Adrenal gland (tissue), 12 donors: Measurements from ENCODE around the gene LPAR3. TPM values are rescaled to one million over a fixed set of nuclear protein-coding genes. Genes with fewer than 3 reads are reported as not detected.

ENCODE experiments used
- DNase-seq, 7 donors: peaks; one replicate each; pipeline ENCODE4 v3.0.0-alpha.2; 2019 to 2020
- H3K27ac ChIP-seq, 5 donors: fragments of 200-600 bp; sonication (generic) in 4 of 5; 1 replicate in 3 of 5; 2 replicates in 2 of 5; pipeline versions ENCODE4 v1.5.1 to v1.8.0; 2016 to 2020; ENCODE audit warnings: mild to moderate bottlenecking in 1 of 5
- H3K27me3 ChIP-seq: fragments of 200-600 bp; 2 replicates; pipeline ENCODE4 v1.8.0; 2021
- H3K36me3 ChIP-seq, 2 donors: fragments of 200-600 bp; replicated peaks in 1 of 2; 1 replicate in 1 of 2; 2 replicates in 1 of 2; pipeline versions ENCODE4 v1.5.1 to v1.8.0; 2018 to 2022
- H3K4me1 ChIP-seq, 2 donors: fragments of 200-600 bp; replicated peaks in 1 of 2; 1 replicate in 1 of 2; 2 replicates in 1 of 2; pipeline versions ENCODE4 v1.5.1 to v1.8.0; 2018 to 2021
- H3K4me3 ChIP-seq, 4 donors: fragments of 200-600 bp; sonication (generic) in 3 of 4; one replicate each; pipeline ENCODE4 v1.5.1; 2016 to 2018
- H3K9me3 ChIP-seq, 3 donors: fragments of 200-600 bp; sonication (generic) in 1 of 3; replicated peaks in 1 of 3; 1 replicate in 2 of 3; 2 replicates in 1 of 3; pipeline versions ENCODE4 v1.5.1 to v1.8.0; 2016 to 2021
- CTCF ChIP-seq, 6 experiments: fragments of 450-650 bp in 4 of 6; fragments of 200-600 bp in 2 of 6; sonication (generic) in 1 of 6; IDR thresholded peaks; 1 replicate in 5 of 6; 2 replicates in 1 of 6; pipeline versions ENCODE4 v1.5.1 to v1.8.0; 2016 to 2021; ENCODE audit warnings: antibody characterized with exemption in 6 of 6, mild to moderate bottlenecking in 2 of 6, moderate library complexity in 1 of 6
- POLR2A ChIP-seq, 2 donors: fragments of 450-650 bp; IDR thresholded peaks; one replicate each; pipeline ENCODE4 v1.6.1; 2017; ENCODE audit warnings: antibody characterized with exemption in 2 of 2, mild to moderate bottlenecking in 2 of 2, moderate library complexity in 1 of 2
- WGBS, 4 donors: extraction: QIAGEN DNeasy Blood & Tissue Kit in 2 of 4; methylation state at CpG; one replicate each; pipeline versions ENCODE4 v1.1.5 to v1.1.7; 2013 to 2017; 5-methylcytosine and 5-hydroxymethylcytosine counted together
- intact Hi-C, 2 donors: fragments of 100-400 bp; cut with DNase I; formaldehyde crosslinking; loops; one replicate each; pipeline versions ENCODE4 v1.14.1 to v1.15.0; 2022 to 2023
- polyA plus RNA-seq, 3 donors: library from polyadenylated mRNA; stranded (reverse); fragments of 200-250 nt in 2 of 3; fragments of 350-450 nt in 1 of 3; fragmentation: Illumina TruSeq in 1 of 3; extraction: RNeasy Lipid Tissue Mini Kit (QIAGEN cat#74804) in 1 of 3; gene quantifications; one replicate each; pipeline ENCODE4 v1.2.3, GENCODE V29; 2013 to 2014
- total RNA-seq, 9 donors: library from RNA; depleted of rRNA in 4 of 9; stranded (reverse); fragments of >200 nt in 4 of 9; fragments of 120-200 nt in 1 of 9; fragmentation: NEBNext Ultra II Directional in 1 of 9; extraction: Animal tissue kit (Norgen Biotek cat#: 25700) in 1 of 9; gene quantifications; one replicate each; pipeline versions ENCODE4 v1.1.0 to v1.2.4, GENCODE V29; 2013 to 2023
- donor health status: healthy with polysubstance abuse.
- donor health status: Bipolar disorder and iron deficiency.
- donor health status: DM: yes; HTN: yes; CAD: no.
- donor health status: DM: no; HTN: no; CAD: no.
- donor health status: DM: no; HTN: no; CAD: no.
- donor health status: DM: yes; HTN: yes; CAD: no.

The LPAR3 gene
- total and polyA plus RNA-seq, 12 donors, result 0.06 to 7.1 (median 1.8) TPM

DNA sequence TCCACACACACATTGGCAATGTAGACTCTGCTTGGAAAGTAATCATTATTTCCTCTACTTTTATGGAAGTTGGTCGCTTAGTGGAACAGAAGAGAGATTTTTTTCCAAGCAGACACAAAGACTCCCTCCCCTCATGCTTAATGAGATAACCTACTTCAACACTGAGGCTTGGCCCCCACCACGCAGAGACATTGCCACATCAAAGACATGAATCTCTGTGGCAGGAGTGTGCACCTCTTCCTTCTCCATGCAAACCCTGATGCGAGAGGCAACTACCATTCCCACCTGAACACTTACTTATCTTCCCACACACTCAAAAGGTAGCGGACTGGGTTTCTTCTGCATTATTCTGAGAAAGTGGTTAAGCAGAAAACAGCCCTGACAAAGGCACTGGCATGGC lies 37.3 kb upstream of the LPAR3 start:
- 88 to 100% (median 93%) methylated on average over 4 of the region's 4 CpGs for WGBS, 4 donors
- H3K36me3 ChIP-seq, result no peaks in the 10 kb centered on the region
- H3K27ac ChIP-seq, result no peak overlapping the region
- no peak for DNase-seq
- no peaks in the 10 kb centered on the region for H3K27me3 ChIP-seq
- H3K4me3 ChIP-seq, result no peak overlapping the region
- TF ChIP-seq POLR2A (IDR thresholded peaks at IDR 0.05) (no peak), CTCF (IDR thresholded peaks at IDR 0.05) (no peak)
- no peaks in the 10 kb centered on the region for H3K9me3 ChIP-seq
- intact Hi-C loops, result loop anchor here (5.0 to 10.0 kb wide), 2 partner anchors 158 to 176 kb away; no protein-coding TSS in a partner anchor
- H3K4me1 ChIP-seq, result no peaks in the 10 kb centered on the region

- Histone ChIP-seq H3K27me3 (no peaks in the 10 kb centered on the region), H3K36me3 (no peaks in the 10 kb centered on the region), H3K4me3 (no peak overlapping the region), H3K27ac (no peak overlapping the region), H3K9me3 (no peaks in the 10 kb centered on the region), H3K4me1 (no peaks in the 10 kb centered on the region)
- intact Hi-C loops, result no loop called here
- no peak for TF ChIP-seq POLR2A (IDR thresholded peaks at IDR 0.05)
- TF ChIP-seq CTCF (IDR thresholded peaks at IDR 0.05), result no peak
- WGBS, 4 donors, result 61 to 91% (median 76%) methylated on average over 1 of the region's 1 CpG
- DNase-seq, result no peak
Observed at GRCh38 chr1:84929581-84929980, 36.6 kb upstream of the LPAR3 start.

DNA sequence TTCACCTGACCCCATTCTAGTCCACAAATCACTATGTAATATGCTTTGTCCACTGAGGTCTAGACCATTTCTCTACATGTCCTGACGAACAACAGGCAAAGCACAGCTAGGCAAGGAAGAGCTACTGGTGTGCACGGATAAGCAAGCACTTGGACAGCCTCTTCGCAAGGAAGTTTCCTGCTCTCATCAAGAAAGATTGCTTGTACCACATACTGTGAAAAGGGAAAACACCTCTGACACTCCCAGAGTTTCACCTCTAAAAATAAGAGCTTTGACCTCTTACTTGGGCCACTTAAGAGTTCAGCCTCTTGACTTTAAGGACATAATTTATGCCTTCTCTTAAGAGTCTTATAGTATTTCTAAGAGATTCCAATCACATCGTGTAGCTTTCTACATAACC lies 36.0 kb upstream of the LPAR3 start:
- Histone ChIP-seq H3K36me3 (no peaks in the 10 kb centered on the region), H3K9me3 (no peaks in the 10 kb centered on the region), H3K27ac (no peak overlapping the region), H3K4me1 (no peaks in the 10 kb centered on the region), H3K27me3 (no peaks in the 10 kb centered on the region), H3K4me3 (no peak overlapping the region)
- TF ChIP-seq CTCF (IDR thresholded peaks at IDR 0.05), result no peak
- no peak for TF ChIP-seq POLR2A (IDR thresholded peaks at IDR 0.05)
- DNase-seq, result no peak
- 65 to 76% (median 73%) methylated on average over 4 of the region's 4 CpGs for WGBS, 4 donors
- intact Hi-C loops, result no loop called here

- DNase-seq, result no peak
- WGBS, 4 donors, result 82 to 95% (median 87%) methylated on average over 3 of the region's 3 CpGs
- Histone ChIP-seq H3K4me1 (no peaks in the 10 kb centered on the region), H3K9me3 (no peaks in the 10 kb centered on the region), H3K36me3 (no peaks in the 10 kb centered on the region), H3K27me3 (peaks cover 4% of the 10 kb centered on the region), H3K27ac (no peak overlapping the region), H3K4me3 (no peak overlapping the region)
- intact Hi-C loops, result no loop called here
- TF ChIP-seq POLR2A (IDR thresholded peaks at IDR 0.05), result no peak
- no peak for TF ChIP-seq CTCF (IDR thresholded peaks at IDR 0.05)
Observed at GRCh38 chr1:84923317-84923716, 30.3 kb upstream of the LPAR3 start.
